ENCODE measurements around the gene DOCK4. TPM values are rescaled to one million over a fixed set of nuclear protein-coding genes. Genes with fewer than 3 reads are reported as not detected.

DOCK4 gene
- total RNA-seq, 1 donor = 31.8 TPM

DNA sequence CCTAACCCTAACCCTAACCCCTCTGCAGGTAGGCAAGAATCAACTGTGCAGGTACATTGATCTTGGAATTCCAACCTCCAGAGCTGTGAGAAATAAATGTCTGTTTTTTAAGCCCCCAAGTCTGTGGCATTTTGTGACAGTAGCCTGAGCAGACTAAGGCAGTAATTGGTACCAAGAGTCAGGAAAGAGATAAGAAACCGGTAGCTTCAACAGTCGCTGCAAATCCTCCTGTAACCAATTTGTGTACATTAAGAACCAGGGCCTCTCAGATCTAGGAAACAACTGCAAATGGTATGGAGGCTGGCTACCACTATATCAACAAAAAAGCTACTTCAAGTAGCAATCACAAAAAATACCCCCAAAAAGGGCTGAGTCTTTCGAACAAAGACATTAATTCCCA, 67.3 kb downstream of the DOCK4 start:
- H3K4me2 ChIP-seq (ENCODE audit: insufficient read depth, low read length) = no peak overlapping the region
- H3K36me3 ChIP-seq (ENCODE audit: insufficient read depth, low read length) = no peaks in the 10 kb centered on the region
- no peak for TF ChIP-seq CTCF (IDR thresholded peaks at IDR 0.05; ENCODE audit: extremely low read depth, low read depth, low read length)
- no peak for DNase-seq (ENCODE audit: insufficient read length, low spot score, missing footprints)
- H3K4me1 ChIP-seq (ENCODE audit: insufficient read depth, low read length) = peaks cover 14% of the 10 kb centered on the region
- H3K79me2 ChIP-seq (ENCODE audit: insufficient read depth, low read length) = peaks cover 60% of the 10 kb centered on the region
- H2AFZ ChIP-seq (ENCODE audit: low read length) = no peak overlapping the region
- no peaks in the 10 kb centered on the region for H3K9me3 ChIP-seq (ENCODE audit: low read depth, low read length)
- no peaks in the 10 kb centered on the region for H4K20me1 ChIP-seq (ENCODE audit: insufficient read depth, low read length)
- no peak overlapping the region for H3K4me3 ChIP-seq (ENCODE audit: insufficient read depth, low read length)
- no peak overlapping the region for H3K27ac ChIP-seq (ENCODE audit: low read depth, low read length)
- H3K27me3 ChIP-seq (ENCODE audit: insufficient read depth, low read length) = no peaks in the 10 kb centered on the region

DNA sequence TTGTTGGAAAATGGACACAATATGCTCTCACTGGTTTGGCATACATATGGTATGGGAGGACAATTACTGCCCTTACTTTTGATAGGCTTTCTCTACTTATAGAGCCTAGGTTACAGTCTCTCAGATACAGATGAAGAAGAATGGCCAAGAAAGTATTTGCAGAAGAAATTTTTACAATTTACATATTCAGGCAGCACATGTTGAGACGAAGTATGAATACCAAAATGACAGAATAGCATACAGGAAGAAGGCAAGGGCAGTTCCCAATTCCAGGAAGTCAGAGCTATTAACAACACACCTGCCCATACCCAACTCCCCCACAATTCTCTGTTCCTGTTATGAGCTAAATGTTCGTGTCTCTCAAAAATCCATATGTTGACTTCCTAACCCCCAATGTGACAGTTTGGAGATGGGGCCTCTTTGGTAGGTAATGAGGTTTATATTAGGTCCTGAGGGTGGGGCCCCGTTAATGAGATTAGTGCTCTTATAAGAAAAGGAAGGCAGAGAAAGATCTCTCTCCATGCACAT, 67.8 kb downstream of the DOCK4 start:
- Histone ChIP-seq H3K36me3 (ENCODE audit: insufficient read depth, low read length) (no peaks in the 10 kb centered on the region), H3K27me3 (ENCODE audit: insufficient read depth, low read length) (no peaks in the 10 kb centered on the region), H2AFZ (ENCODE audit: low read length) (no peak overlapping the region), H3K79me2 (ENCODE audit: insufficient read depth, low read length) (peaks cover 63% of the 10 kb centered on the region), H3K4me1 (ENCODE audit: insufficient read depth, low read length) (peaks cover 10% of the 10 kb centered on the region), H4K20me1 (ENCODE audit: insufficient read depth, low read length) (no peaks in the 10 kb centered on the region), H3K9me3 (ENCODE audit: low read depth, low read length) (no peaks in the 10 kb centered on the region), H3K4me2 (ENCODE audit: insufficient read depth, low read length) (no peak overlapping the region), H3K27ac (ENCODE audit: low read depth, low read length) (no peak overlapping the region), H3K4me3 (ENCODE audit: insufficient read depth, low read length) (no peak overlapping the region)
- no peak for TF ChIP-seq CTCF (IDR thresholded peaks at IDR 0.05; ENCODE audit: extremely low read depth, low read depth, low read length)
- no peak for DNase-seq (ENCODE audit: insufficient read length, low spot score, missing footprints)

- Histone ChIP-seq H3K27ac (ENCODE audit: low read depth, low read length) (no peak overlapping the region), H3K79me2 (ENCODE audit: insufficient read depth, low read length) (peaks cover 64% of the 10 kb centered on the region), H3K36me3 (ENCODE audit: insufficient read depth, low read length) (no peaks in the 10 kb centered on the region)
Observed at GRCh38 chr7:112137141-112138101, 68.8 kb downstream of the DOCK4 start.

More at GRCh38 chr7:112137141-112138101, 68.8 kb downstream of the DOCK4 start:
- no peak for DNase-seq (ENCODE audit: insufficient read length, low spot score, missing footprints)
- TF ChIP-seq CTCF (IDR thresholded peaks at IDR 0.05; ENCODE audit: extremely low read depth, low read depth, low read length) = no peak
- Histone ChIP-seq H3K4me1 (ENCODE audit: insufficient read depth, low read length) (no peaks in the 10 kb centered on the region), H2AFZ (ENCODE audit: low read length) (no peak overlapping the region), H3K9me3 (ENCODE audit: low read depth, low read length) (no peaks in the 10 kb centered on the region), H3K27me3 (ENCODE audit: insufficient read depth, low read length) (no peaks in the 10 kb centered on the region), H3K4me3 (ENCODE audit: insufficient read depth, low read length) (no peak overlapping the region), H4K20me1 (ENCODE audit: insufficient read depth, low read length) (no peaks in the 10 kb centered on the region), H3K4me2 (ENCODE audit: insufficient read depth, low read length) (no peak overlapping the region)
